Neural cell (in vitro differentiated cells): ENCODE measurements around the gene ZBTB14.

ENCODE experiments used
- CTCF ChIP-seq: fragments of 450-650 bp; IDR thresholded peaks from 2 replicates; pipeline ENCODE4 v1.5.1; 2014; ENCODE audit warnings: antibody characterized with exemption, mild to moderate bottlenecking, moderate library complexity; ENCODE audit not compliant: poor library complexity, severe bottlenecking
- EP300 ChIP-seq: fragments of 450-650 bp; conservative IDR thresholded peaks from 2 replicates; pipeline ENCODE4 v1.6.1; 2014; ENCODE audit warnings: antibody characterized with exemption, mild to moderate bottlenecking, moderate library complexity; ENCODE audit not compliant: poor library complexity, severe bottlenecking
- EZH2 ChIP-seq: fragments of 200-600, 300-800 bp; shearing (Covaris generic), sonication (generic); IDR thresholded peaks from 2 replicates; pipeline ENCODE4 v1.6.1; 2014; ENCODE audit warnings: antibody characterized with exemption, low read length, borderline replicate concordance, mild to moderate bottlenecking; ENCODE audit not compliant: insufficient read depth, poor library complexity, severe bottlenecking
- MXI1 ChIP-seq: fragments of 450-650 bp; conservative IDR thresholded peaks from 2 replicates; pipeline ENCODE4 v1.6.1; 2014; ENCODE audit warnings: antibody characterized with exemption, mild to moderate bottlenecking; ENCODE audit not compliant: poor library complexity, severe bottlenecking
- POLR2AphosphoS5 ChIP-seq: IDR thresholded peaks from 2 replicates; pipeline ENCODE4 v1.6.1; 2012
- REST ChIP-seq: IDR thresholded peaks from 2 replicates; pipeline ENCODE4 v1.6.1; 2012; ENCODE audit warnings: borderline replicate concordance
- SMC3 ChIP-seq: fragments of 450-650 bp; conservative IDR thresholded peaks from 2 replicates; pipeline ENCODE4 v1.6.1; 2014; ENCODE audit warnings: antibody characterized with exemption, mild to moderate bottlenecking, moderate library complexity; ENCODE audit not compliant: poor library complexity
- TAF1 ChIP-seq: IDR thresholded peaks from 2 replicates; pipeline ENCODE4 v1.6.1; 2012; ENCODE audit warnings: low read depth

GRCh38 chr18:5302606-5303005 lies 7.1 kb upstream of the ZBTB14 start:
- no peak for TF ChIP-seq POLR2AphosphoS5
- TF ChIP-seq CTCF: no peak
- no peak for TF ChIP-seq EZH2
- no peak for TF ChIP-seq SMC3
- TF ChIP-seq MXI1: no peak
- no peak for TF ChIP-seq EP300
- TF ChIP-seq TAF1: no peak
- no peak for TF ChIP-seq REST
